Right lung (tissue), 5 donors: ENCODE data around the gene ABCD3. TPM values are rescaled to one million over a fixed set of nuclear protein-coding genes. Genes with fewer than 3 reads are reported as not detected.

Experiments used
- polyA plus RNA-seq, 5 donors: library from polyadenylated mRNA; unstranded; fragments of 120-200 nt; gene quantifications; one replicate each; pipeline versions ENCODE4 v1.2.1 to v1.2.3, GENCODE V29; 2013; ENCODE audit warnings: inconsistent platforms in 1 of 5, low replicate concordance in 1 of 5; ENCODE audit not compliant: insufficient read length in 5 of 5, insufficient read depth in 1 of 5

ABCD3 gene
- polyA plus RNA-seq, 5 donors = 37.1 to 49.2 (median 47.7) TPM

Other genes starting within 250 kb of the ABCD3 start
- gene ARHGAP29, start 180.8 kb upstream of the ABCD3 start, polyA plus RNA-seq = 10 to 100 TPM; 24.7 to 76.5 (median 63.2) TPM
- gene F3, start 123.4 kb downstream of the ABCD3 start, polyA plus RNA-seq = 1 to 10 TPM; 4.2 to 8.5 (median 4.9) TPM